Stimulated activated naive B cell treated with anti-CD40 and anti-IgM and Interleukin-4, amounts not matched to agents 10 μg/mL and 1 μg/mL and 100 μg/mL, for 72 hours (primary cell): ENCODE results near the gene RNF2.
"Not testable (repeated sequence)": the region's sequence is repeated elsewhere in the genome, so short reads cannot be mapped to it uniquely, and the experiment has no call there.

Experiments used
- ATAC-seq, 2 donors: fragments of 150-1000 bp; cut with Tn5 transposase; replicated peaks; 2 replicates each; pipeline ENCODE4 v1.10.0; 2021; ENCODE audit warnings: moderate library complexity in 1 of 2
- DNase-seq: peaks from one replicate; pipeline ENCODE4 v3.0.0; 2021
- H3K27ac Mint-ChIP-seq: one replicate; pipeline ENCODE4 v1.8.0; 2022; ENCODE audit warnings: mild to moderate bottlenecking, mixed read lengths
- H3K27me3 Mint-ChIP-seq, 2 donors: one replicate each; pipeline ENCODE4 v1.8.0; 2022; ENCODE audit warnings: mixed read lengths in 2 of 2
- H3K36me3 Mint-ChIP-seq, 2 donors: one replicate each; pipeline ENCODE4 v1.8.0; 2022; ENCODE audit warnings: mixed read lengths in 2 of 2, mild to moderate bottlenecking in 1 of 2
- H3K4me1 Mint-ChIP-seq, 2 donors: one replicate each; pipeline ENCODE4 v1.8.0; 2022; ENCODE audit warnings: mixed read lengths in 2 of 2, mild to moderate bottlenecking in 1 of 2
- H3K4me3 Mint-ChIP-seq, 2 donors: one replicate each; pipeline ENCODE4 v1.8.0; 2022; ENCODE audit warnings: mild to moderate bottlenecking in 2 of 2, mixed read lengths in 2 of 2, moderate library complexity in 1 of 2
- H3K9me3 Mint-ChIP-seq, 2 donors: one replicate each; pipeline ENCODE4 v1.8.0; 2022; ENCODE audit warnings: mixed read lengths in 2 of 2, mild to moderate bottlenecking in 1 of 2

RNF2 gene

DNA sequence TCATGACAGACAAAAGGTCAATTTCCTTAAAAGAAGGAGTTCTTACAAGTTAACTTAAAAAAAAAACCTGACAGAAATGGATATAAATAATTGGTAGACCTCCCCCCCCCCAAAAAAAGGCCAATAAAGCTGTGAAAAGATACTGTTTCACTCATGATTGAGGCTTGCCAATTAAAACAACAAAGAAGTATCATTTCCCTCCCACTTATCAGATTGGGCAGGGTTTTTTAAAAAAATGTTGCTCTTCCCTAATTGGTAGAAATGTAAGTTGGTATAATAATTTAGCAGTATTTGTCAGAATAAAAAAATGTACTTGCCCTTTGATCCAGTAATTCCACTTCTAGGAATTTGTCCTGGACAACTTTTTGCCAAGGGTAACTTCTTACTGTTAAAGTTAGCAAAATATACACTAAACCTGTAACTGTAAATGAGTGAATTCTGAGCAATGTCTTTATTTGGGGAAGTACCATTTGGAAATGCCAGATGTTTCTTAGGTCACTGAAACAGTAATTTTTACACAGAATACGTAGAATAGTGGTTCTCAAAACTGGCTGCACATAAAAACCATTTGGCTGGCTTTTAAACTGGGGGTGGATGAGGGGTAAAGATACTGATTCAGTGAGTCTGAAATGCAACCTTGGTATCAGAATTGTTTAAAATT is 17.5 kb downstream of the RNF2 start:
- H3K36me3 Mint-ChIP-seq, result peaks cover 18 to 28% of the 10 kb centered on the region in 2 donors
- no peak for DNase-seq
- peak overlapping the region; percentile 88 for H3K27ac Mint-ChIP-seq
- H3K27me3 Mint-ChIP-seq, result no peaks in the 10 kb centered on the region
- peak; percentile 85 to 88 for ATAC-seq
- H3K4me3 Mint-ChIP-seq, result peak overlapping the region; percentile 54 to 68
- H3K9me3 Mint-ChIP-seq, result peaks cover 4% of the 10 kb centered on the region in 2 donors
- peaks cover 42 to 77% of the 10 kb centered on the region in 2 donors for H3K4me1 Mint-ChIP-seq

DNA sequence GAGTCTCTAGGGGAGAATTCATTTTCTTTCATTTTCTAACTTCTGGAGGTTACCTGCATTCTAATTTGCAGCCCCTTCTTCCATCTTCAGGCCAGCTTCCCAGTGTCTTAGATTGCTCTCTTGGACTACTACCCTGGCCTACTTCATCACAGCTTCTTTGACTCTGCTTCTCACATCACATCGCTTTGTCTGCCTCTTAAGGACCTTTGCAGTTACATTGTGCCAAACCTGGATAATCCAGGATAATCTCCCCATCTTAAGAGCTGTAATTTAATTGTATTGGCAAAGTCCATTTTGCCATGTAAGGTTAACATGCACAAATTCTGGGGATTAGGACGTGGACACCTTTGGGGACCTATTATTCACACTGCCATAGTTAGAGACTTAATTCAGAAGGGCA is 18.4 kb downstream of the RNF2 start:
- Mint-ChIP-seq H3K27me3 (no peaks in the 10 kb centered on the region), H3K4me1 (peaks cover 40 to 69% of the 10 kb centered on the region in 2 donors), H3K27ac (peak overlapping the region; percentile 88), H3K4me3 (no peak overlapping the region), H3K36me3 (peaks cover 22 to 32% of the 10 kb centered on the region in 2 donors), H3K9me3 (peaks cover 4% of the 10 kb centered on the region in 2 donors)
- DNase-seq (no peak), ATAC-seq (no peak)

DNA sequence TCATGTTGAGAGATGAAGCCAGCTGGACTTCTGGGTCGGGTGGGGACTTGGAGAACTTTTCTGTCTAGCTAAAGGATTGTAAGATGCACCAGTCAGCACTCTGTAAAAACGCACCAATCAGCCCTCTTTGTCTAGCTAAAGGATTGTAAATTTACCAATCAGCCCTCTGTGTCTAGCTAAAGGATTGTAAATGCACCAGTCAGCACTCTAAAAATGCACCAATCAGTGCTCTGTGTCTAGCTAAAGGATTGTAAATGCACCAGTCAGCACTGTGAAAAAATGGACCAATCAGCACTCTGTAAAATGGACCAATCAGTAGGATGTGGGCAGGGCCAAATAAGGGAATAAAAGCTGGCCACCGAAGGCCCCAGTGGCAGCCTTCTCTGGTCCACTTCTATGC is 19.6 kb downstream of the RNF2 start:
- not testable (repeated sequence) for ATAC-seq, H3K9me3 Mint-ChIP-seq, DNase-seq, H3K4me3 Mint-ChIP-seq, H3K27ac Mint-ChIP-seq, H3K27me3 Mint-ChIP-seq
- peaks cover 22 to 32% of the 10 kb centered on the region in 2 donors for H3K36me3 Mint-ChIP-seq
- H3K4me1 Mint-ChIP-seq, result peaks cover 38 to 68% of the 10 kb centered on the region in 2 donors

DNA sequence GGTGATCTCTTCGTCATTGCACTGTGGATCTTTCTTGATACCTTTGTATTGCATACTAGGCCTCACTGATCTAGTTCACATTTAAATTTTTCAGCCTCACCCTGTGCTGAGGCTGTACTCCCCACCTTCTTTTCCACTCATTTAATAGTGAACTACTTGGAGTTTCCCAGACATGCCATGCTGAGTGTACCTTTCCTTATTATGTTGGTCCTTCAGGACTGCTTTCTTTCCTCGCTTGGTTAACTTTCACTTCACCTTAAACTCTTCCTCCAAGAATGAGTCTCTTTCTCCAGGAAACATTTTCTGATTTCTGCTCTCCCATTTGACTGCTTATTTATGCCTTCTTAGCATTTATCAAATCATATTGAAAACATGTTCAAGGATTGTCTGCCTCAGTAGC is 20.8 kb downstream of the RNF2 start:
- no peak overlapping the region for H3K27ac Mint-ChIP-seq
- H3K4me1 Mint-ChIP-seq, result peaks cover 33 to 57% of the 10 kb centered on the region in 2 donors
- no peaks in the 10 kb centered on the region for H3K9me3 Mint-ChIP-seq
- DNase-seq (no peak), ATAC-seq (no peak)
- peaks cover 17 to 30% of the 10 kb centered on the region in 2 donors for H3K36me3 Mint-ChIP-seq
- H3K4me3 Mint-ChIP-seq, result no peak overlapping the region
- no peaks in the 10 kb centered on the region for H3K27me3 Mint-ChIP-seq

DNA sequence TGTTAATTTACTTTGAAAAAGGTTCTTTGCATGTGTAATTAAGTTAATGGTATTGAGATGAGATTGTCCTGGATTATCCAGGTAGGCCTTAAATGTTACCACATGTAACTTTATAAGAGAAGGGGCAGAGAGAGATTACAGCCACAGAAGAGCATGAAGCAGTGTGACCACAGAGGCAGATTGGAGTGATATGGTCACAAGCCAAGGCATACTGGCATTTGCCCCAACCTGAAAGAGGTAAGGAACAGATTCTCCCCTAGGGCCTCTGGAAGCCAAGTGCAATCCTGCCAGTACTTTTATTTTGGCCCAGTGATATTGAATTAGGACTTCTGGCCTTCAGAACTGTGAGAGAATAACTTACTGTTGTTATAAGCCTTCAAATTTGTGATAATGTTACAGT is 23.0 kb downstream of the RNF2 start:
- no peaks in the 10 kb centered on the region for H3K9me3 Mint-ChIP-seq
- DNase-seq (no peak), ATAC-seq (no peak)

DNA sequence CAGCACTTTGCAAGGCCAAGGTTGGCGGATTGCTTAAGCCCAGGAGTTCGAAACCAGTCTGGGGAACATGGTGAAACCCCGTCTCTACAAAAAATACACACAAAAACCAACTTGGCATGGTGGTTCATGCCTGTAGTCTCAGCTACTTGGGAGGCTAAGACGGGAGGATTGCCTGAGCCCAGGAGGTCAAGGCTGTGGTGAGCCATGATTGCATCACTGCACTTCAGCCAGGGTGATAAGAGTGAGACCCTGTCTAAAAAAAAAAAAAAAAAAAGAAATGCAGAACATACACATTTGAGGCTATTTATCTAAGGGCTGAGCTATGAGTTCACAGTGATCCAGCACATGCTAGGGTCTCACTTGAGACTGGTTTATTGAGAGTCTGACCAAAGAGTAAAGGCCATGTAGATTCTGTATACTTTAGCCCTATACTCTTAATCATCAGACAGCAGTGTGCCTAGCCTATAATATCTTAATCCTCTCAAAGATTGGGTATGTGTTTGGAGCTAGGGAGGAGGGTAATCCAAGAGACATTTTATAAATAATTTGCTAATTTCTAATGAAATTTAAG is 23.9 kb downstream of the RNF2 start:
- DNase-seq (no peak), ATAC-seq (no peak)
- H3K9me3 Mint-ChIP-seq, result no peaks in the 10 kb centered on the region
- no peaks in the 10 kb centered on the region for H3K27me3 Mint-ChIP-seq
- peaks cover 30 to 55% of the 10 kb centered on the region in 2 donors for H3K4me1 Mint-ChIP-seq
- H3K4me3 Mint-ChIP-seq, result no peak overlapping the region
- peaks cover 19 to 43% of the 10 kb centered on the region in 2 donors for H3K36me3 Mint-ChIP-seq
- peak overlapping the region; percentile 54 for H3K27ac Mint-ChIP-seq

More for the DNA sequence above, 23.0 kb downstream of the RNF2 start:
- no peak overlapping the region for H3K27ac Mint-ChIP-seq
- H3K36me3 Mint-ChIP-seq, result peaks cover 19 to 43% of the 10 kb centered on the region in 2 donors
- H3K4me1 Mint-ChIP-seq, result peaks cover 29 to 53% of the 10 kb centered on the region in 2 donors
- no peak overlapping the region for H3K4me3 Mint-ChIP-seq
- H3K27me3 Mint-ChIP-seq, result no peaks in the 10 kb centered on the region

DNA sequence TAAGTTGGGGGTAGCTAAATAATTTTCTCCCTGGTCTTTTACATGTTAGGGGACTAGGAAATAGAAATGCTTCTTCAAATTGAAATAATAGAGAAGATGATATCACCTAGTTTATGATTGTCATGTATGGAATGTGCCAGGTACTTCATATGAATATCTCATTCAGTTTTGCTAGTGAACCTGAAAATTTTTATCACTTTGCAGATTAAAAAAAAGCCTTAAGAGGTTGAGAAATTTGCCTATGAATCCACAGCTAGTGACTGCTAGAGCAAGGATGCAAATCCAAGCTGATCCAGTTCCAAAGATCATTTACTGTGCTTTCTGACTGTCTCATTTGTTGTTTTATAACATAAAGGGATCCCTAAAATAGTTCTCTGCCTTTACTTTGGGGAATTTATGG is 24.7 kb downstream of the RNF2 start:
- no peaks in the 10 kb centered on the region for H3K27me3 Mint-ChIP-seq

DNA sequence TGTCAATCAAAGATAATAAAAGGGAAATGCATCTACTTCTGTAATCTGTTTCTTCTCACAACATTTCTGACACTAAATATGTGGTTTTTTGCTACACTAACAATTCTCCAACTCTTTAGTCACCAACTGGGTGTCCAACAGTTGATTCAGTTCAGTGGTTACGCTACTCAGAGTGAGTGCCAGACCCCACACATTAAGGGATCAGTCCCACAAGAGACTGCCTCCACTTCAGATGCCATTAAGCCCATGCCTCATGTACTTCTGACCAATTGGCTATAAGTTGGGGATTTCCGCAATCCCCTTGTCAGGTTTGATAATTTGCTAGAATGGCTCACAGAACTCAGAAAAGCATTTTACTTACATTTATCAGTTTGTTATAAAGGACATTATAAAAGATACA is 28.4 kb downstream of the RNF2 start:
- DNase-seq, result no peak
- Mint-ChIP-seq H3K36me3 (peaks cover 11 to 30% of the 10 kb centered on the region in 2 donors), H3K4me3 (no peak overlapping the region), H3K9me3 (peaks cover 3 to 4% of the 10 kb centered on the region in 2 donors), H3K27ac (no peak overlapping the region), H3K4me1 (peaks cover 22 to 63% of the 10 kb centered on the region in 2 donors), H3K27me3 (no peaks in the 10 kb centered on the region)
- ATAC-seq, result no peak

More for the DNA sequence above, 24.7 kb downstream of the RNF2 start:
- no peak overlapping the region for H3K27ac Mint-ChIP-seq
- no peak overlapping the region for H3K4me3 Mint-ChIP-seq
- H3K9me3 Mint-ChIP-seq, result no peaks in the 10 kb centered on the region
- no peak for DNase-seq
- ATAC-seq, result no peak
- H3K36me3 Mint-ChIP-seq, result peaks cover 23 to 42% of the 10 kb centered on the region in 2 donors
- peaks cover 32 to 63% of the 10 kb centered on the region in 2 donors for H3K4me1 Mint-ChIP-seq

DNA sequence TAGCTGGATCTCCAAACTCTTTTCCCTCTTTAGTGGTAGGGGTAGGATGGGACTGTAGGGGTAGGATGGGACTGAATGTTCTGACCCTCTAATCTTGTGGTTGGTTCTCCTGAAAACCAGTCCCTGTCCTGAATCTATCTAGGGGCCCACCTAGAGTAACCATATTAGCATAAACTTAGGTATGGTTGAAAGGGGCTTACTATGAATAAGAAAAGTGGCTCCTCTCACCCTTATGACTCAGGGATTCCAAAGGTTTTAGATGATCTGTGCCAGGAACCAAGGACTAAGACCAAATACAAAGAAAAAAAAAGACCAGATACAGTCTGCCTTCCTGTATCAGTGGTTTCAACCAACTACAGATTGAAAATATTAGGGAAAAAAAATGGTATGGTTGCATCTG is 28.9 kb downstream of the RNF2 start:
- Mint-ChIP-seq H3K4me3 (no peak overlapping the region), H3K9me3 (peaks cover 3 to 4% of the 10 kb centered on the region in 2 donors), H3K27me3 (no peaks in the 10 kb centered on the region), H3K36me3 (peaks cover 13 to 30% of the 10 kb centered on the region in 2 donors), H3K4me1 (peaks cover 22 to 59% of the 10 kb centered on the region in 2 donors), H3K27ac (no peak overlapping the region)
- ATAC-seq (peak; percentile 34 to 36), DNase-seq (no peak)

DNA sequence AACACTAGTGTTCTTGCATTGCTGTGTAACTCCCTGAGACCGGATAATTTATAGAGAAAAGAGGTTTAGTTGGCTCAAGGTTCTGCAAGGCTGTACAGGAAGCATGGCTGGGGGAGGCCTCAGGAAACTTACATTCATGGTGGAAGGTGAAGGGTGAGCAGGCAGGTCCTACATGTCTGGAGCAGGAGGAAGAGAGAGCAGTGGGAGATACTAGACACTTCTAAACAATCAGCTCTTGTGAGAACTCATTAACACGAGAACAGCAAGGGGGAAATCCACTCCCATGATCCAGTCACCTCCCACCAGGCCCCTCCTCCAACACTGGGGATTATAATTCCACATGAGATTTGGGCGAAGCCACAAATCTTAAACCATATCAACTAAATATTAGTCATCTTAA is 30.1 kb downstream of the RNF2 start:
- Mint-ChIP-seq H3K9me3 (peaks cover 3 to 4% of the 10 kb centered on the region in 2 donors), H3K27ac (peak overlapping the region; percentile 11), H3K36me3 (peaks cover 13 to 30% of the 10 kb centered on the region in 2 donors), H3K4me1 (peaks cover 24 to 64% of the 10 kb centered on the region in 2 donors), H3K4me3 (no peak overlapping the region), H3K27me3 (no peaks in the 10 kb centered on the region)
- DNase-seq, result no peak
- ATAC-seq, result no peak

DNA sequence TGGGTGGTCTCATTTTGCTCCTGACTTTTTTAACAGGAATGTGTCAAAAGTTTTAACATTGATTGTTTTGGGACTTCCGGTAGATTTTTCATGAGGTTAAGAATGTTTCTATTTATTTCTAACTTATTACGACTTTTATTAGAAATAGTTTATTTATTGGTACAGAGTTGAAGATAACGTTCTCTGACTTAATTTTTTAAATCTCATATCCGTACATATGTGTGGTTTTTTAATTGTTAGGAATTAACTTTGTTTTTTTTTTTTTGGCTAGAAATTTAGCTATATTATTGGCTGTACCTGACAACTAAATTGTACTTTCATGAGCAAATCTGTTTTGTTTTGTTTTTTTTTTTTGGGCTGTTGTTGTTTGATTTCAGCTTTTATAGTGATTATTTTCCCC is 32.0 kb downstream of the RNF2 start:
- no peak overlapping the region for H3K4me3 Mint-ChIP-seq
- H3K4me1 Mint-ChIP-seq, result peaks cover 16 to 57% of the 10 kb centered on the region in 2 donors
- no peak for ATAC-seq

DNA sequence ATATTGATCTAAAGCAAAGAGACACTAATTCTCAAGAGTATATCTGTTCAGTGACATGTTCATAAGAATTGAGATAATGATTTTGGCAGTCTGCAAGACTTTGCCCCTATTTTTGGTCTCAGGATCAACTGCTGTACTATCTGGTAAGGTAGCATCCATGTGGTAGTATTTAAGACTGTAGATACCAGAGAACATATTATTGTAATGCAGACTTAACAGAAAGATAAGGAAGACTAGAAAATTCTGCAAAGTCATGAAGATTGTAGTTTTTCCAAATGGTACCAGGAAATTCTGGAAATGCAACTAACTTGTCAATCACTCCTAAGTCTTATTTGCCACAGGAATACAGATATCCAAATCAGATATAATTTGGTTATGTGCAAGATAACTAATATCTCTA is 35.1 kb downstream of the RNF2 start:
- DNase-seq, result no peak
- H3K4me1 Mint-ChIP-seq, result peaks cover 18 to 39% of the 10 kb centered on the region in 2 donors
- ATAC-seq, result no peak
- H3K4me3 Mint-ChIP-seq, result no peak overlapping the region
- peaks cover 3 to 20% of the 10 kb centered on the region in 2 donors for H3K36me3 Mint-ChIP-seq
- H3K27me3 Mint-ChIP-seq, result no peaks in the 10 kb centered on the region
- no peak overlapping the region for H3K27ac Mint-ChIP-seq
- H3K9me3 Mint-ChIP-seq, result peaks cover under 1 to 2% of the 10 kb centered on the region in 2 donors

More for the DNA sequence above, 32.0 kb downstream of the RNF2 start:
- H3K9me3 Mint-ChIP-seq, result peaks cover 3 to 4% of the 10 kb centered on the region in 2 donors
- peaks cover 11 to 18% of the 10 kb centered on the region in 2 donors for H3K36me3 Mint-ChIP-seq
- no peak overlapping the region for H3K27ac Mint-ChIP-seq
- no peaks in the 10 kb centered on the region for H3K27me3 Mint-ChIP-seq
- DNase-seq, result no peak

DNA sequence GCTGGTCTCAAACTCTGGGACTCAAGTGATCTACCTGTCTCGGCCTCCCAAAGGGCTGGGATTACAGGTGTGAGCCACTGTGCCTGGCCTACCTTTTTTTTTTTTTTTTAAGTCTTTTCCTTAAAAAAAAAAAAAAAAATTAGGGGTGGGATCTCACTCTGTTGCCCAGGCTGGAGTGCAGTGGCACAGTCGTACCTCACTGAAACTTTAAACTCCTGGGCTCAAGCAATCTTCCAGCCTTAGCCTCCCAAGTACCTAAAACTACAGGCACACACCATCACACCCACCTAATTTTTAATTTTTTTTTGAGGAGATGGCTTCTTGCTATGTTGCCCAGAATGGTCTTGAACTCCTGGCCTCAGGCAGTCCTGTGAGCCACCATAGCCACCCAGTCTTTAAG is 38.5 kb downstream of the RNF2 start:
- Mint-ChIP-seq H3K4me3 (no peak overlapping the region), H3K36me3 (peaks cover 4 to 35% of the 10 kb centered on the region in 2 donors), H3K27ac (no peak overlapping the region), H3K4me1 (peaks cover 20 to 32% of the 10 kb centered on the region in 2 donors), H3K27me3 (no peaks in the 10 kb centered on the region), H3K9me3 (peaks cover 0 to 2% of the 10 kb centered on the region in 2 donors)
- ATAC-seq (no peak), DNase-seq (no peak)

DNA sequence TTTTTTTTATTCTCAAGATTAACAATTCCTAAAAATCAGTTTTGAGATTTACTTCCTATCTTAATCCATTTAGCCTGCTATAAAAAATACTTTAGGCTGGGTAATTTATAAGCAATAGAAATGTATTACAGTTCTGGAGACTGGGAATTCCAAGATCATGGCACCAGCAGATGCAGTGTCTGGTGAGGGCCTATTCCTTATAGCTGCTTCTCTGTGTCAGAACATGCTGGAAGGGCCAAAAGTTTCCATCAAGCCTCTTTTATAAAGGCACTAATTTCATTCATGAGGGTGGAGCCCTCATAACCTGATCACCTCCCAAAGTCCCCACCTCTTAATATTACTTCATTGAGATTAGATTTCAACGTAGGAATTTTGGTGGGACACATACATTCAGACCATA is 41.7 kb downstream of the RNF2 start:
- peaks cover 15 to 22% of the 10 kb centered on the region in 2 donors for H3K4me1 Mint-ChIP-seq

DNA sequence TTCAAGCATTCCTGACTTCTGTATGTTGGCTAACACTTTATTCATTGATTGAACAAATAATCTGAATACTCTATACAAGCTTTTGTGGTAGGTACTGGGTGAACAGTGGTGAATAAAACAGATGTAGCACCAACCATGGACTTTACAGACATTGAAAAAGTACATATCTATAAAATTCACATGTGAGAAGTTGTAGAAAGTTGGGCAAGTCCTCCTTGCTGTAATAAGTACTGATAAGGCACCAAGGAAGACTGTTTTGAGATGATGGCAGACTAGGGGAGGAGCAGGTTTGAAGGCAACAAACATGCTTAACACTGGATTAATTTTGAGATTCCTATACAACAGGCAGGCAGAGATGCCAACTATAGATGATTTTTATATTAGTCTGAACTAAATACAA is 42.4 kb downstream of the RNF2 start:
- H3K27me3 Mint-ChIP-seq, result no peaks in the 10 kb centered on the region
- no peak overlapping the region for H3K27ac Mint-ChIP-seq
- peaks cover 0 to 2% of the 10 kb centered on the region in 2 donors for H3K9me3 Mint-ChIP-seq
- peaks cover 12 to 42% of the 10 kb centered on the region in 2 donors for H3K36me3 Mint-ChIP-seq
- H3K4me3 Mint-ChIP-seq, result no peak overlapping the region
- H3K4me1 Mint-ChIP-seq, result peaks cover 15 to 22% of the 10 kb centered on the region in 2 donors
- ATAC-seq, result no peak
- no peak for DNase-seq

More for the DNA sequence above, 41.7 kb downstream of the RNF2 start:
- no peaks in the 10 kb centered on the region for H3K27me3 Mint-ChIP-seq
- peaks cover 0 to 2% of the 10 kb centered on the region in 2 donors for H3K9me3 Mint-ChIP-seq
- H3K27ac Mint-ChIP-seq, result no peak overlapping the region
- H3K36me3 Mint-ChIP-seq, result peaks cover 10 to 41% of the 10 kb centered on the region in 2 donors
- no peak overlapping the region for H3K4me3 Mint-ChIP-seq
- ATAC-seq, result no peak
- DNase-seq, result no peak
